Measurements from ENCODE around the gene SMCR8. TPM values are rescaled to one million over a fixed set of nuclear protein-coding genes. Genes with fewer than 3 reads are reported as not detected.

SMCR8 gene
- total and polyA plus RNA-seq, 2 of the 4 experiments (the other 2 are of a cell fraction), result 7.1 to 10.9 TPM

DNA sequence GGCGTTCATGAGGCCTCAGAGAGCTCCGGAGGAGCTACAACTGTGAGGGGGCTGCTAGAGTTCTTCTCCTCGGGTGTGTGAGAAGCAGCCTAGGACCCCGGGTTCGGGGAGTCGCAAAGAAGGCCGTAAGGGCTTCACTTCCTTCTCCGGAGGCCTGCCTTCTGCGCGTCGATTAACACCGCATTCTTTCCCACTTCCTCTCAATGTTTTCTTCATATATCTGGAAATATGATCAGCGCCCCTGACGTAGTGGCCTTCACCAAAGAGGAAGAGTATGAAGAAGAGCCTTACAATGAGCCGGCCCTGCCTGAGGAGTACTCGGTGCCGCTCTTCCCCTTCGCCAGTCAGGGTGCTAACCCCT is 449 bp downstream of the SMCR8 start:
- H3K27ac ChIP-seq (ENCODE audit: insufficient read depth, low read length), result peak overlapping the region; percentile 83
- peak overlapping the region; percentile 63 for H2BK5ac ChIP-seq (ENCODE audit: low read depth, low read length, poor library complexity, severe bottlenecking)
- peak overlapping the region; percentile 80 for H4K5ac ChIP-seq (ENCODE audit: low read depth, low read length)
- H3K9ac ChIP-seq (ENCODE audit: low read depth, low read length), result peak overlapping the region; percentile 81
- ATAC-seq (ENCODE audit: low read depth) (no peak), DNase-seq (peak; percentile 7)
- intact Hi-C loops (cut with micrococcal nuclease), result no loop called here
- TSS peak; percentile 65 for BruUV-seq (replicated peaks)
- no peak for TF ChIP-seq MAZ (IDR thresholded peaks at IDR 0.05; ENCODE audit: borderline replicate concordance, low read depth, low read length)
- no peak for TF ChIP-seq RCOR1 (IDR thresholded peaks at IDR 0.05; ENCODE audit: insufficient replicate concordance, low read length)
- no peak for TF ChIP-seq RFX5 (IDR thresholded peaks at IDR 0.05; ENCODE audit: low read depth, low read length)
- no peak for TF ChIP-seq POLR2A (IDR thresholded peaks at IDR 0.05; ENCODE audit: low read depth, low read length)
- TF ChIP-seq BHLHE40 (IDR thresholded peaks at IDR 0.05; ENCODE audit: low read depth, low read length), result no peak
- dilution Hi-C loops (cut with HindIII; ENCODE audit: low sequenced_read_pairs, unreplicated experiment), result no loop called here
- no peaks in the 10 kb centered on the region for H3K27me3 ChIP-seq (ENCODE audit: control insufficient read depth, insufficient read depth, low read length)
- H2AK5ac ChIP-seq (ENCODE audit: low read depth, low read length), result peak overlapping the region; percentile 33; the same call in 1 of the 2 replicates
- 14% methylated on average over 6 of the region's 18 CpGs; no CpG with 5 or more reads in 1 of the 2 experiments for WGBS, 2 experiments (ENCODE audit: extremely low coverage in 2 of 2, insufficient read length in 1 of 2)
- no peak overlapping the region for H3K23ac ChIP-seq (ENCODE audit: low read depth, low read length)
- peak overlapping the region; percentile 50 for H2AK9ac ChIP-seq (replicated peaks; ENCODE audit: low read depth, low read length, poor library complexity)
- H3K4me1 ChIP-seq (ENCODE audit: control insufficient read depth, insufficient read depth, low read length), result peaks cover 10% of the 10 kb centered on the region
- H4K20me1 ChIP-seq (ENCODE audit: insufficient read depth, low read length), result peaks cover 49% of the 10 kb centered on the region
- H3K56ac ChIP-seq (ENCODE audit: extremely low read depth, insufficient read depth, low read length), result no peak overlapping the region
- peaks cover 23% of the 10 kb centered on the region for H3K9me1 ChIP-seq (ENCODE audit: insufficient read depth, low read length)
- peak overlapping the region; percentile 88 for H3K4me3 ChIP-seq (ENCODE audit: insufficient read depth, low read depth, low read length)
- peak overlapping the region; percentile 82 to 94; a peak in 3 of 4 replicates for H4K8ac ChIP-seq (ENCODE audit: low read depth in 2 of 2, low read length in 2 of 2)
- no peaks in the 10 kb centered on the region for H3K9me3 ChIP-seq (ENCODE audit: control insufficient read depth, insufficient read depth, low read length)
- H3K36me3 ChIP-seq (ENCODE audit: control insufficient read depth, insufficient read depth, low read length), result peaks cover 28% of the 10 kb centered on the region
- no peak overlapping the region for H2BK15ac ChIP-seq (ENCODE audit: low read depth, low read length)
- peak overlapping the region; percentile 48; the same call in 1 of the 2 replicates for H4K91ac ChIP-seq (ENCODE audit: insufficient read depth, low read depth, low read length)
- in situ Hi-C loops (cut with MboI; ENCODE audit: low sequenced_read_pairs), result no loop called here
- ChIA-PET CTCF (no interaction called here), POLR2A (ENCODE audit: unreplicated experiment) (no interaction called here)
- H2AFZ ChIP-seq (replicated peaks; ENCODE audit: low read length, poor library complexity), result peak overlapping the region; percentile 96
- peaks cover 29 to 91% of the 10 kb centered on the region in 2 experiments for H3K79me1 ChIP-seq (ENCODE audit: low read depth in 1 of 2, low read length in 2 of 2)
- H3K4me2 ChIP-seq (ENCODE audit: low read depth, low read length), result peak overlapping the region; percentile 89
- H2BK20ac ChIP-seq (ENCODE audit: low read depth, low read length), result no peak overlapping the region
- H3K18ac ChIP-seq (ENCODE audit: low read depth, low read length), result no peak overlapping the region
- H2BK120ac ChIP-seq (ENCODE audit: low read depth, low read length), result no peak overlapping the region
- H3K14ac ChIP-seq (replicated peaks; ENCODE audit: low read depth, low read length), result no peak overlapping the region; the same call in 1 of the 2 replicates
- H3K4ac ChIP-seq (ENCODE audit: low read depth, low read length), result peak overlapping the region; percentile 83; the same call in 1 of the 2 replicates

Measured in IMR-90 (cell line).